H1 (cell line): ENCODE results near the gene EMC1.

Experiments used
- BCL11A ChIP-seq, 2 experiments: IDR thresholded peaks; one replicate each; pipeline ENCODE4 v1.6.1; 2011; ENCODE audit warnings: low read depth in 2 of 2, low read length in 2 of 2, mild to moderate bottlenecking in 2 of 2
- MAFK ChIP-seq: IDR thresholded peaks from 2 replicates; pipeline ENCODE4 v1.6.1; 2012; ENCODE audit warnings: low read depth, mild to moderate bottlenecking, improper control_type of control experiment, low read length
- RAD21 ChIP-seq, 2 experiments: IDR thresholded peaks in 1 of 2; conservative IDR thresholded peaks in 1 of 2; 2 replicates each; pipeline ENCODE4 v1.6.1; 2011; ENCODE audit warnings: low read depth in 2 of 2, low read length in 2 of 2, improper control_type of control experiment in 1 of 2, inconsistent platforms in 1 of 2, mild to moderate bottlenecking in 1 of 2, moderate library complexity in 1 of 2
- SUZ12 ChIP-seq: fragments of 200-600 bp; sonication (generic); IDR thresholded peaks from 2 replicates; pipeline ENCODE4 v1.6.1; 2012; ENCODE audit warnings: mild to moderate bottlenecking, inconsistent platforms, low read length, moderate library complexity, mixed read lengths
- TEAD4 ChIP-seq: IDR thresholded peaks from 2 replicates; pipeline ENCODE4 v1.6.1; 2012; ENCODE audit warnings: low read depth, low read length, inconsistent platforms, mixed read lengths
- TF ChIP-seq, protein P1 (sequence below), 3 experiments: IDR thresholded peaks; 1 replicate in 2 of 3; 2 replicates in 1 of 3; pipeline versions ENCODE4 v1.5.1 to v1.6.1; 2011; ENCODE audit warnings: low read length in 3 of 3, mild to moderate bottlenecking in 3 of 3, inconsistent platforms in 2 of 3, low read depth in 1 of 3, moderate library complexity in 1 of 3; ENCODE audit not compliant: insufficient read depth in 1 of 3; ENCODE audit errors: control extremely low read depth in 1 of 3
- TF ChIP-seq, protein P2 (sequence below): IDR thresholded peaks from 2 replicates; pipeline ENCODE4 v1.6.1; 2011; ENCODE audit warnings: low read length, improper control_type of control experiment

DNA sequence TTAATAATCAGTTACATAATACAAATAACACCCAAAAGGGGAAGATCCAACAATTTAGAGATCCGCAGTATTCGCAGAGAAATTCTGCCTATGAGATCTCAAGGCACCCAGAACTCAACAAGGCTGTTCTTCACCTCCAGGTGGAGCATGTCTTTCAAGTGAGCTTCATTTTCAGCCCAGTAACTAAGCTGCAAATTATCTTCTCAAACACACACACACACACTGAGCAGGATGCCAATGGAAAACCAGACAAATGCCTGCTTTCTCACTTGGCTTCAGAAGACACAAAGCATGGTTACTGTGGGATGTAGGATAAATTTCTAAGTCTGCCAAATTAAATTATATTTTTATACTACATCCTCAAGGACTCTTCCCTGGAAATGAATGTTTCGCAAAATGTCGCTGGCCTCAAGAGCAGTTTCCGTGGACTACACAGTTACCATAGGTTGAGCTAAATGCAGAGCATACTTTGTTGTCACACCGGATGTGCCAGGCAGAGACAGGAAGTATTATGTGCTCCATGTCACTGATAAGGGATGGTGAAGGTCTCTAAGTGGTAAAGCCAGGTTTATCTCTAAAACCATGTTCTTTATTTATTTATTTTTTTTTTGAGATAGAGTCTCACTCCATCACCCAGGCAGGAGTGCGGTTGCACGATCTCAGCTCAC is 71.6 kb downstream of the EMC1 start:
- TF ChIP-seq SUZ12 (no peak), BCL11A (IDR thresholded peaks at IDR 0.05; ENCODE audit: low read depth in 2 of 2, low read length in 2 of 2) (no peak), RAD21 (IDR thresholded peaks at IDR 0.05 in 1 of 2, conservative IDR thresholded peaks at IDR 0.05 in 1 of 2; ENCODE audit: low read depth in 2 of 2, low read length in 2 of 2) (no peak), TEAD4 (no peak), MAFK (no peak)
- TF ChIP-seq, protein P1, sequence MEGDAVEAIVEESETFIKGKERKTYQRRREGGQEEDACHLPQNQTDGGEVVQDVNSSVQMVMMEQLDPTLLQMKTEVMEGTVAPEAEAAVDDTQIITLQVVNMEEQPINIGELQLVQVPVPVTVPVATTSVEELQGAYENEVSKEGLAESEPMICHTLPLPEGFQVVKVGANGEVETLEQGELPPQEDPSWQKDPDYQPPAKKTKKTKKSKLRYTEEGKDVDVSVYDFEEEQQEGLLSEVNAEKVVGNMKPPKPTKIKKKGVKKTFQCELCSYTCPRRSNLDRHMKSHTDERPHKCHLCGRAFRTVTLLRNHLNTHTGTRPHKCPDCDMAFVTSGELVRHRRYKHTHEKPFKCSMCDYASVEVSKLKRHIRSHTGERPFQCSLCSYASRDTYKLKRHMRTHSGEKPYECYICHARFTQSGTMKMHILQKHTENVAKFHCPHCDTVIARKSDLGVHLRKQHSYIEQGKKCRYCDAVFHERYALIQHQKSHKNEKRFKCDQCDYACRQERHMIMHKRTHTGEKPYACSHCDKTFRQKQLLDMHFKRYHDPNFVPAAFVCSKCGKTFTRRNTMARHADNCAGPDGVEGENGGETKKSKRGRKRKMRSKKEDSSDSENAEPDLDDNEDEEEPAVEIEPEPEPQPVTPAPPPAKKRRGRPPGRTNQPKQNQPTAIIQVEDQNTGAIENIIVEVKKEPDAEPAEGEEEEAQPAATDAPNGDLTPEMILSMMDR (IDR thresholded peaks at IDR 0.05; ENCODE audit: control extremely low read depth in 1 of 3, insufficient read depth in 1 of 3, low read depth in 1 of 3, low read length in 3 of 3): peak in 2 of 3 experiments; percentile 6 to 27; a peak in 2 of 4 replicates
- TF ChIP-seq, protein P2, sequence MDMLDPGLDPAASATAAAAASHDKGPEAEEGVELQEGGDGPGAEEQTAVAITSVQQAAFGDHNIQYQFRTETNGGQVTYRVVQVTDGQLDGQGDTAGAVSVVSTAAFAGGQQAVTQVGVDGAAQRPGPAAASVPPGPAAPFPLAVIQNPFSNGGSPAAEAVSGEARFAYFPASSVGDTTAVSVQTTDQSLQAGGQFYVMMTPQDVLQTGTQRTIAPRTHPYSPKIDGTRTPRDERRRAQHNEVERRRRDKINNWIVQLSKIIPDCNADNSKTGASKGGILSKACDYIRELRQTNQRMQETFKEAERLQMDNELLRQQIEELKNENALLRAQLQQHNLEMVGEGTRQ: no peak
